Measurements from ENCODE around the gene CYP39A1. TPM values are rescaled to one million over a fixed set of nuclear protein-coding genes. Genes with fewer than 3 reads are reported as not detected.

The CYP39A1 gene
- total RNA-seq, 4 donors from 2014 or later = 3.1 to 18.9 (median 3.9) TPM

- TF ChIP-seq POLR2A (IDR thresholded peaks at IDR 0.05) (no peak), CTCF (IDR thresholded peaks at IDR 0.05) (no peak)
- DNase-seq = no peak
These were observed 54.4 kb downstream of the CYP39A1 start for GRCh38 chr6:46598215-46598614.

GRCh38 chr6:46592740-46593139 is 59.9 kb downstream of the CYP39A1 start:
- H3K36me3 ChIP-seq = no peaks in the 10 kb centered on the region
- no peaks in the 10 kb centered on the region for H3K27me3 ChIP-seq
- intact Hi-C loops (cut with DNase I; ENCODE audit: low total_unique reads) = no loop called here
- H3K27ac ChIP-seq = no peak overlapping the region
- DNase-seq = no peak
- no peak overlapping the region for H3K4me3 ChIP-seq
- no peak for TF ChIP-seq POLR2A (IDR thresholded peaks at IDR 0.05)
- TF ChIP-seq CTCF (IDR thresholded peaks at IDR 0.05) = no peak
- no peaks in the 10 kb centered on the region for H3K4me1 ChIP-seq
- H3K9me3 ChIP-seq = no peaks in the 10 kb centered on the region

More at GRCh38 chr6:46598215-46598614, 54.4 kb downstream of the CYP39A1 start:
- H3K27me3 ChIP-seq = no peaks in the 10 kb centered on the region
- H3K27ac ChIP-seq = no peak overlapping the region
- H3K4me1 ChIP-seq = no peaks in the 10 kb centered on the region
- H3K4me3 ChIP-seq = no peak overlapping the region
- H3K36me3 ChIP-seq = no peaks in the 10 kb centered on the region
- H3K9me3 ChIP-seq = no peaks in the 10 kb centered on the region
- intact Hi-C loops (cut with DNase I; ENCODE audit: low total_unique reads) = no loop called here

- Histone ChIP-seq H3K27me3 (no peaks in the 10 kb centered on the region), H3K27ac (no peak overlapping the region), H3K4me3 (no peak overlapping the region), H3K36me3 (no peaks in the 10 kb centered on the region), H3K4me1 (no peaks in the 10 kb centered on the region), H3K9me3 (no peaks in the 10 kb centered on the region)
- DNase-seq = no peak
- TF ChIP-seq CTCF (IDR thresholded peaks at IDR 0.05) (no peak), POLR2A (IDR thresholded peaks at IDR 0.05) (no peak)
- intact Hi-C loops (cut with DNase I; ENCODE audit: low total_unique reads) = no loop called here
These were observed 60.6 kb downstream of the CYP39A1 start for GRCh38 chr6:46592046-46592445.

GRCh38 chr6:46590765-46591164 is 61.9 kb downstream of the CYP39A1 start:
- H3K4me1 ChIP-seq = no peaks in the 10 kb centered on the region
- no peaks in the 10 kb centered on the region for H3K27me3 ChIP-seq
- intact Hi-C loops (cut with DNase I; ENCODE audit: low total_unique reads) = no loop called here
- TF ChIP-seq POLR2A (IDR thresholded peaks at IDR 0.05) (no peak), CTCF (IDR thresholded peaks at IDR 0.05) (no peak)
- no peak overlapping the region for H3K27ac ChIP-seq
- no peak overlapping the region for H3K4me3 ChIP-seq
- no peaks in the 10 kb centered on the region for H3K36me3 ChIP-seq
- DNase-seq = no peak
- H3K9me3 ChIP-seq = no peaks in the 10 kb centered on the region

GRCh38 chr6:46586906-46587305 is 65.7 kb downstream of the CYP39A1 start:
- no peak overlapping the region for H3K4me3 ChIP-seq
- DNase-seq = no peak
- no peaks in the 10 kb centered on the region for H3K36me3 ChIP-seq
- intact Hi-C loops (cut with DNase I; ENCODE audit: low total_unique reads) = no loop called here
- H3K9me3 ChIP-seq = no peaks in the 10 kb centered on the region
- no peaks in the 10 kb centered on the region for H3K4me1 ChIP-seq
- no peaks in the 10 kb centered on the region for H3K27me3 ChIP-seq
- peak overlapping the region in 1 of 2 donors; percentile 18 for H3K27ac ChIP-seq
- TF ChIP-seq CTCF (IDR thresholded peaks at IDR 0.05) (no peak), POLR2A (IDR thresholded peaks at IDR 0.05) (no peak)
